ENCODE measurements around the gene SMURF1.

The SMURF1 gene

DNA sequence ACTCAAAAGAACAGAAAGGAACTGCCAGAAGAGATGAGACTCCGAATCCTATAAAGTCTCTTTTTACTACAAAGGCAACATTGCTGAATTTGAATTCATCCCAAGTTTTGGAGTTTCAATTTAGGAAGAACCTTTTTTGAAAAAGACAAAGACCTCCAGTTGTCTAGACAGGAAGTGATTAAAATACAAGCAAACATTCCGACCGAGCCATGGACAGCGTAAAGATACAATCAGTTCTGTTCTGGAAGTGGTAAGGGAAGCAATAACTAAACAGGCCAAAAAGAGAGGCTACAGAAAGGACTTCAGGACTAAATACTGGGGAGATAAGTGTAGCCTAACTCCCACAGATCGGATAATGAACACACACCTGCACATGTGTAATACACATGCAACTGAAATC, 101.0 kb downstream of the SMURF1 start:
- DNase-seq: no peak

GRCh38 chr7:99041526-99041925, 102.4 kb downstream of the SMURF1 start:
- DNase-seq: no peak

- DNase-seq: peak; percentile 82
Measured at GRCh38 chr7:99040104-99040958, 103.6 kb downstream of the SMURF1 start.

DNA sequence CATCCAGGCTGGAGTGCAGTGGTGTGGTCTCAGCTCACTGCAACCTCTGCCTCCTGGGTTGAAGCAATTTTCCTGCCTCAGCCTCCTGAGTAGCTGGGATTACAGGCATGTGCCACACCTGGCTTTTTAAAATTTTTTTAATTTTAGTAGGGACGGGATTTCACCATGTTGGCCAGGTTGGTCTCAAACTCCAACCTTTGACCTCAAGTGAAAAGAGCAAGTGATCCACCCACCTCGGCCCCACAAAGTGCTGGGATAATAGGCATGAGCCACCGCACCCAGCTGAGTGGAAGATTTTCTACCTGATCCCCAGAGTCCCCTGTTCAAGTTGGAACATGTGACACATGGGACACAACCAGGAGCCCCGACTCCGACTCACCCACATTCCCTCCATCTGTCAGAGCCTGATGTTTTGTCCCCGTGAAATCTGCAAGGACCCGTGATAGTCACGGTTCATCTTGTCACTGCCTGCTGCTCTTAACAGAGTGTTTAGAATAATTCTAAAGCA, 104.5 kb downstream of the SMURF1 start:
- DNase-seq: no peak

DNA sequence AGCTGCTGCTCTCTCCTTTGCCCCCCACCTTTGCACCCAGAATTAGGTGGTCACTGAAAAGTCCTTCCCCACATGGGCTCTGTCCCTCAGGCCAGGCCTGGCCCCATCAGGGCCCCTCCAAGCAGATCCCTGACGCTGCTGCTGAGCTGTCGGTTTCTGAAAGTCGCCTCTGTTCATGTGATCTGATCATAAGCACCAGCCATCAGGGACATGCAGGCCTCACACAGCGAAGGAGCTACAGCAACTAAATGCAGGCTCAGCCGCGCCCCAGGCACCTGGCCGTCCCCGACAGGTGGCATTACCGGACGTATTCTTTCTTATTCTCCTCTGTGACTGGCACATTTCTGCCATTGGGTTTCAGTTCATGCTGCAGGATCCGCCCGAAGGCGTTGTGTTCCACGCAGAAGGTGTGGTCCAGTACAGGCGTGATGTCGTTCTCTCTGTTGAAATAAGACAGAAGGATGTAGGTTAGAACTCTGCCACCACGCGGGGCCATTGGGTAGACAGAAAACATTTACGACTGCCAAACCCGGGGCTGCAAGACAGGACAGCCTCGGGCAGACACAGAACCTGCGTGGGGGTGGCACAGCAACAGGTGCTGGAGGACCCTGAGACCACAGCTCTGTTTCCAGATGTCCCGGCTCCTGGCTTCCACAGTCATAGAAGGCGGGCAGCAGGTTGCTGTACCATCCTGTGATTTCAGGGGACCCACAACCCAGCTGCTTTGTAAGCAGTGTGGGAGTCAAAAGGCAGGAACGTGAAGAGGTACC, 105.6 kb downstream of the SMURF1 start:
- DNase-seq: no peak

DNA sequence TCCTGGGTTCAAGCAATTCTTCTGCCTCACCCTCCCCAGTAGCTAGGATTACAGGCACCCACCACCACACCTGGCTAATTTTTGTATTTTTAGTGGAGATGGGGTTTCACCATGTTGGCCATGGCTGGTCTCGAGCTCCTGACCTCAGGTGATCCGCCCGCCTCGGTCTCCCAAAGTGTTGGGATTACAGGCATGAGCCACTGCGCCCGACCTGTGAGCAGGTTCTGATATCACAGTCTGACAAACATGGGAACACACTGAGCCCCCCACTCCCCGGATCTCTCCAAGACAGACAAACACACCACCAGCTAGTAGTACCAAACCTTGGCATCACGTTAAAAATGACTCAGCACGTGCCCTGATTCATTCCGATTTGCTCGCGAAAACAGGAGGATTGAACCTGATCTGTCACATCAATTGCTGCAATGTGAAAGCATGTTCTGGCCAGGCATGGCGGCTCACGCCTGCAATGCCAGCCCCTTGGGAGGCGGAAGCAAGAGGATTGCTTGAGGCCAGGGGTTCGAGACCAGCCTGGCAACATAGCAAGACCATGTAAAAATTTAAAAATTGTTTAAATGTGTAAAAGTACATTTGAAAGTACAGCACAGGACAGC, 106.5 kb downstream of the SMURF1 start:
- no peak for DNase-seq

DNA sequence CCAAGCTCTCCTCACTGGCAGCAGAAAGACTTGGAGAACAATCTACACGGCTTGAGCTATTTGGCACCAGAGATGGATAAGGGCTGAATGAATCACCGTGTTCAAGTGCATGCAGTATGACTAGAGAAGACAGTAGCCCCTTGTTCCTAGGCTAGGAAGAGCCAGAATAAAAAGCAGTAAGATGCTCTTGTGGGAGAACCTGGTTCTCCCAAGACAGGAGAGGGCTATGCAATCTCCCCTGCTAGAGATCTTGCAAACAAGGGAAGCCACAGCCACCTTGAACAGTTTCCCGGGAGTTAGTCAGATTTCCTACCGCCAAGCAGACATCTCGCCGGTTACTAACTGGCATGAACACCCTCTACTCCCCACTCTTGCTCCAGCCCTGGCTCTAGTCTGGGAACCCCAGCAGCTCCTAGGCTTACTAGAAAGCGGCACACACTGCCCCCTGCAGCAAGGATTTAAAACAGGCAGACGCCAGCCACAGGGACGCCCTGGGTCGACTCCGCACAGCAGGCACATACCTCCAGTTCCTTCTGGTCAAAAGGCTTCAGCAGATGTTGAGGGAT, 107.3 kb downstream of the SMURF1 start:
- no peak for DNase-seq

- DNase-seq: no peak
Measured at GRCh38 chr7:99035723-99036545, 108.0 kb downstream of the SMURF1 start.

DNA sequence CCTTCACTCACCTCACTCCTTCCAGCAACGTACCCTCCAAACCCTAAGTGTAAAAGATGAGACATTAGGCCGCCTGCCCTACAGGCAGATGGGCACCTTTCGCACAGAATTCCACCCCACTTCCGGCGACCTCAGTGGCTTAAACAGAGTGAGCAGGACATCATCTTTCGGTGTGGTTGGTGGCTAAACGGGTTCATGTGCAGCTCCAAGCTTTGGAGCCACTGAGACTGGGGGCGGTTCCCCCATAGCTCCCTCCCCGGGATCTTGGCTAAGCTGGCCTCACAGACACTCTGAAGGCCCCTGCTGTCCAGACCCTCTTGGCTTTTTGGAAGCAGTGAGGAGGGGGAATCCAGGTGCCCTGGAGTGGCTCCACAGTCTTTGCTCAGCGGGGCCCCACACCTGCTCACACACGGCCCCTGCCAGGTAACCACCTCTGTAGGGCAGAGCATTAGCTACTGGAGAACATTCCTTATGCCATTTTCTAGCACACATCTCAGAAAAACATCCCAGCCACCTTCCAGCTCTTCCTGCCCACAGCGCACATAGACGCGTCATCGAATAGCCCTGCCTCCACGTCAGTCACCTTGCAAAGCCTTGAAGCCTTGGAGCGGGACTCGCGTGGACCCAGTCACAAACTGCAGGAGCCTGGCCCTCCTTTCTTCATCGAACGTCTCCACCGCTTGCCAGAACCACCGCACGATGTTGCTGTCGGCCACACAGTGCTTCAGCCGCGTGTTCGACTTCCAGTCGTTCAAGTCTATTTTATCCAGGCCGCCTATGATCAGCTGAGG, 108.8 kb downstream of the SMURF1 start:
- DNase-seq: no peak

- no peak for DNase-seq
Measured at GRCh38 chr7:99033765-99034164, 110.1 kb downstream of the SMURF1 start.

GRCh38 chr7:99032928-99033327, 111.0 kb downstream of the SMURF1 start:
- no peak for DNase-seq

GRCh38 chr7:99031496-99031895, 112.4 kb downstream of the SMURF1 start:
- DNase-seq: no peak

- DNase-seq: no peak
Measured at GRCh38 chr7:99030951-99031350, 113.0 kb downstream of the SMURF1 start.

- DNase-seq: no peak
Measured at GRCh38 chr7:99030457-99030856, 113.5 kb downstream of the SMURF1 start.

GRCh38 chr7:99029466-99030435, 114.2 kb downstream of the SMURF1 start:
- no peak for DNase-seq

GRCh38 chr7:99028261-99028973, 115.5 kb downstream of the SMURF1 start:
- DNase-seq: no peak

DNA sequence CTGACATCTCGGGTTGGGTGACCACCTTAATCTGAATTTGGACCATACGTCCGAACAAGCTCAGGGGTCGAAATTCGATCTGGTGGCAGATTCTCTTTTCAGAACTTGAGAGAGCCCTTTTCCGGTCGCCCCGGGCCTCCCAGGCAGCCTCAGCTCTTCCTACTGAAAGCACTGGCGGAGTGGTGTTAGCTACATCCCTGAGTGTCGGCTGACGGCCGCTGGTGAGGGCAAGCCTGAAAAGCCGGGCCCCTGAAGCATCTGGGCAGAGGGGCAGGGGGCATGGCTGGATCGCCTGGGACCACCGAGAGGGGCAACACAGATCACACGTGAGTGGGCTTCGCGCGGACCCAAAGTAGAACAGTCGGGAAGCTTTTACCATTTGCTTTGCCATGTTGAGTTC, 116.1 kb downstream of the SMURF1 start:
- DNase-seq: no peak

GRCh38 chr7:99027241-99027640, 116.7 kb downstream of the SMURF1 start:
- DNase-seq: no peak

- no peak for DNase-seq
Measured at GRCh38 chr7:99024066-99024465, 119.8 kb downstream of the SMURF1 start.

Measured in NCI-H2227 treated with DMSO at 0.1 percent for 48 hours (cell line).